Measurements from ENCODE around the gene BCAM. TPM values are rescaled to one million over a fixed set of nuclear protein-coding genes. Genes with fewer than 3 reads are reported as not detected.
A peak's percentile ranks its signal among the peaks of the same experiment; 100 is the strongest.

The BCAM gene
- total RNA-seq, 1 experiment from 2014 or later: 73.0 TPM

DNA sequence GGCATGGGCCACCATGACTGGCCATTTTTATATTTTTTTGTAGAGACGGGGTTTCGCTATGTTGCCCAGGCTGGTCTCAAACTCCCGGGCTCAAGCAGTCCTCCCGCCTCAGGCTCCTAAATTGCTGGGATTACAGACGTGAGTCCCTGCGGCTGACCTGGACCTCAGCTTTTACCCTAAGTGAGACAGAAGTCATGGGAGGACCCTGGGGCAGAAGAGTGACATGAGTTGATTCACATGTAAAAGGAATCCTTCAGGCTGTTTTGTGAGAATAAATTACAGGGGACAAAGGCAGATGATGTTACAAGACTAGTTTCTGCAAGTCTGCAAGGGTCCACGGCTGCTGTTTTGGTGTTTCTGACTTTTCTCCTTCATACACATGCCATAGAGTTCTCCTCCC lies 2.6 kb upstream of the BCAM start:
- WGBS (ENCODE audit: extremely low coverage, insufficient read length, low lambda C conversion rate): no CpG with 5 or more reads among the region's 7 CpGs
- DNase-seq: no peak
- H3K23ac ChIP-seq (ENCODE audit: insufficient read length, low read depth, low read length): no peak overlapping the region
- H3K9me3 Mint-ChIP-seq: no peaks in the 10 kb centered on the region
- H3K9ac ChIP-seq (ENCODE audit: extremely low read depth, insufficient read length, low read length): no peak overlapping the region
- H3K14ac ChIP-seq (ENCODE audit: insufficient read depth, low read length): no peak overlapping the region
- peak overlapping the region in 1 of 3 experiments; percentile 51; a peak in 1 of 7 replicates for H3K27ac Mint-ChIP-seq
- H2BK12ac ChIP-seq (ENCODE audit: insufficient read length, low read depth, low read length): no peak overlapping the region
- no peaks in the 10 kb centered on the region for H3K79me2 ChIP-seq (ENCODE audit: insufficient read depth, low read length)
- H4K8ac ChIP-seq (replicated peaks; ENCODE audit: insufficient read length, low read depth, low read length): no peak overlapping the region
- no peak overlapping the region for H4K5ac ChIP-seq (ENCODE audit: insufficient read length, low read depth, low read length)
- peaks cover 2% of the 10 kb centered on the region; the same call in 1 of the 2 replicates for H3K4me1 ChIP-seq (ENCODE audit: insufficient read depth, low read length)
- peaks cover 38 to 43% of the 10 kb centered on the region in 2 experiments for H3K4me1 Mint-ChIP-seq
- no peak overlapping the region for H3K56ac ChIP-seq (ENCODE audit: insufficient read length, low read depth, low read length)
- no peaks in the 10 kb centered on the region for H3K9me3 ChIP-seq (ENCODE audit: control insufficient read depth, low read depth, low read length)
- peaks cover 11% of the 10 kb centered on the region for H3K23me2 ChIP-seq (ENCODE audit: insufficient read length, low read depth, low read length, poor library complexity, severe bottlenecking)
- no peak overlapping the region for H2AK5ac ChIP-seq (ENCODE audit: insufficient read length, low read length)
- no peak overlapping the region for H3K27ac ChIP-seq (ENCODE audit: insufficient read length, low read depth, low read length)
- H2AFZ ChIP-seq (ENCODE audit: low read length): no peak overlapping the region
- no peak overlapping the region for H2BK120ac ChIP-seq (ENCODE audit: low read depth, low read length, poor library complexity, severe bottlenecking)
- no peak overlapping the region for H3K4me2 ChIP-seq (ENCODE audit: insufficient read depth, insufficient read length, low read length)
- no peak overlapping the region for H3K18ac ChIP-seq (ENCODE audit: insufficient read length, low read depth, low read length)
- no peak overlapping the region for H2BK20ac ChIP-seq (ENCODE audit: low read depth, low read length, poor library complexity, severe bottlenecking)
- no peaks in the 10 kb centered on the region for H4K20me1 ChIP-seq (ENCODE audit: control insufficient read depth, insufficient read depth, insufficient read length)
- TF ChIP-seq, protein P1, sequence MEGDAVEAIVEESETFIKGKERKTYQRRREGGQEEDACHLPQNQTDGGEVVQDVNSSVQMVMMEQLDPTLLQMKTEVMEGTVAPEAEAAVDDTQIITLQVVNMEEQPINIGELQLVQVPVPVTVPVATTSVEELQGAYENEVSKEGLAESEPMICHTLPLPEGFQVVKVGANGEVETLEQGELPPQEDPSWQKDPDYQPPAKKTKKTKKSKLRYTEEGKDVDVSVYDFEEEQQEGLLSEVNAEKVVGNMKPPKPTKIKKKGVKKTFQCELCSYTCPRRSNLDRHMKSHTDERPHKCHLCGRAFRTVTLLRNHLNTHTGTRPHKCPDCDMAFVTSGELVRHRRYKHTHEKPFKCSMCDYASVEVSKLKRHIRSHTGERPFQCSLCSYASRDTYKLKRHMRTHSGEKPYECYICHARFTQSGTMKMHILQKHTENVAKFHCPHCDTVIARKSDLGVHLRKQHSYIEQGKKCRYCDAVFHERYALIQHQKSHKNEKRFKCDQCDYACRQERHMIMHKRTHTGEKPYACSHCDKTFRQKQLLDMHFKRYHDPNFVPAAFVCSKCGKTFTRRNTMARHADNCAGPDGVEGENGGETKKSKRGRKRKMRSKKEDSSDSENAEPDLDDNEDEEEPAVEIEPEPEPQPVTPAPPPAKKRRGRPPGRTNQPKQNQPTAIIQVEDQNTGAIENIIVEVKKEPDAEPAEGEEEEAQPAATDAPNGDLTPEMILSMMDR (conservative IDR thresholded peaks at IDR 0.05): no peak
- H3K79me1 ChIP-seq (ENCODE audit: insufficient read depth, low read depth, low read length, poor library complexity, severe bottlenecking): no peaks in the 10 kb centered on the region
- no peak overlapping the region for H2BK5ac ChIP-seq (ENCODE audit: insufficient read length, low read length)
- H3K36me3 Mint-ChIP-seq (ENCODE audit: insufficient read depth in 1 of 3, low read depth in 3 of 3): peaks cover 0 to 22% (median 18%) of the 10 kb centered on the region in 3 experiments; a peak in 5 of 7 replicates
- H3K4me3 Mint-ChIP-seq: no peak overlapping the region
- no peak overlapping the region for H3K4ac ChIP-seq (ENCODE audit: low read depth, low read length)
- no peak overlapping the region for H2BK15ac ChIP-seq (ENCODE audit: low read depth, low read length)
- H3K27me3 Mint-ChIP-seq (ENCODE audit: low read depth): peaks cover 51% of the 10 kb centered on the region
- H4K91ac ChIP-seq (ENCODE audit: insufficient read length, low read depth, low read length): no peak overlapping the region
- no peak overlapping the region for H3T11ph ChIP-seq (ENCODE audit: low read length)
- peaks cover 11% of the 10 kb centered on the region for H3K27me3 ChIP-seq (ENCODE audit: insufficient read depth, low read length)

All from H9 (cell line).